ENCODE measurements around the gene MACROD1. TPM values are rescaled to one million over a fixed set of nuclear protein-coding genes. Genes with fewer than 3 reads are reported as not detected.
A peak's percentile ranks its signal among the peaks of the same experiment; 100 is the strongest.

Gene MACROD1
- total and polyA plus RNA-seq, 2 of the 13 experiments (the other 11 are each of a cell fraction or from before 2014, with no cell fraction given), result 23.1 to 34.5 TPM

GRCh38 chr11:64098318-64098831 lies 67.5 kb downstream of the MACROD1 start (continued):
- TF ChIP-seq NR2F2 (IDR thresholded peaks at IDR 0.05; ENCODE audit: borderline replicate concordance, low read depth) (peak; percentile 75; the same call in 1 of the 2 replicates), IRX3 (CRISPR knock-in tag; IDR thresholded peaks at IDR 0.05; ENCODE audit: borderline replicate concordance, low read depth) (no peak), PHF20 (CRISPR knock-in tag; IDR thresholded peaks at IDR 0.05) (no peak), HIC2 (CRISPR knock-in tag; IDR thresholded peaks at IDR 0.05; ENCODE audit: low read depth) (no peak), GABPB1 (CRISPR knock-in tag; IDR thresholded peaks at IDR 0.05) (no peak), SRY (CRISPR knock-in tag; IDR thresholded peaks at IDR 0.05) (no peak), ZNF75D (CRISPR knock-in tag; IDR thresholded peaks at IDR 0.05; ENCODE audit: borderline replicate concordance) (no peak), ZNF788 (CRISPR knock-in tag; IDR thresholded peaks at IDR 0.05; ENCODE audit: borderline replicate concordance) (0 out of 2 replicates have a peak, but pooled peaks have one; percentile 44), ZKSCAN5 (CRISPR knock-in tag; IDR thresholded peaks at IDR 0.05) (no peak), PRDM15 (CRISPR knock-in tag; IDR thresholded peaks at IDR 0.05) (no peak), NR1H2 (CRISPR knock-in tag; IDR thresholded peaks at IDR 0.05; ENCODE audit: borderline replicate concordance, low read depth) (no peak), HCFC1 (IDR thresholded peaks at IDR 0.05; ENCODE audit: low read depth, low read length) (no peak), HNF1B (CRISPR knock-in tag; IDR thresholded peaks at IDR 0.05) (no peak), ZNF883 (CRISPR knock-in tag; IDR thresholded peaks at IDR 0.05; ENCODE audit: not compliant biosample characterization) (no peak), ZHX2 (IDR thresholded peaks at IDR 0.05; ENCODE audit: low read depth) (no peak), ZHX2 (CRISPR knock-in tag; IDR thresholded peaks at IDR 0.05; ENCODE audit: borderline replicate concordance) (no peak)

All from HepG2 (cell line).